Activated B cell treated with CpG ODN at 0.5 μM for 24 hours (primary cell): ENCODE results near the gene SLC37A1. TPM values are rescaled to one million over a fixed set of nuclear protein-coding genes. Genes with fewer than 3 reads are reported as not detected.
A peak's percentile ranks its signal among the peaks of the same experiment; 100 is the strongest.

Experiments
- ATAC-seq: fragments of 200-7000 bp; cut with Tn5 transposase; one replicate; pipeline ENCODE4 v1.10.0; 2021; ENCODE audit warnings: low read depth, mild to moderate bottlenecking, moderate library complexity
- CTCF ChIA-PET: fragments of 350-600 bp; sonication (Branson Sonifier 250); formaldehyde crosslinking; loops from one replicate; lab custom pipeline; 2021; ENCODE audit warnings: antibody characterized with exemption; lab: Charles Lee
- POLR2A ChIA-PET: fragments of 350-600 bp; sonication (Branson Sonifier 250); formaldehyde crosslinking; loops from one replicate; lab custom pipeline; 2021; ENCODE audit warnings: antibody characterized with exemption; lab: Charles Lee
- DNase-seq: peaks from one replicate; pipeline ENCODE4 v3.0.0; 2022
- H3K27ac Mint-ChIP-seq: one replicate; pipeline ENCODE4 v1.8.0; 2020; ENCODE audit warnings: mixed read lengths
- H3K27me3 Mint-ChIP-seq: one replicate; pipeline ENCODE4 v1.8.0; 2021; ENCODE audit warnings: mixed read lengths
- H3K36me3 Mint-ChIP-seq: one replicate; pipeline ENCODE4 v1.8.0; 2021; ENCODE audit warnings: low read depth, mixed read lengths
- H3K4me1 Mint-ChIP-seq: one replicate; pipeline ENCODE4 v1.8.0; 2021; ENCODE audit warnings: mixed read lengths
- H3K4me3 Mint-ChIP-seq: one replicate; pipeline ENCODE4 v1.8.0; 2020; ENCODE audit warnings: mild to moderate bottlenecking, mixed read lengths
- H3K9me3 Mint-ChIP-seq: one replicate; pipeline ENCODE4 v1.8.0; 2020; ENCODE audit warnings: mixed read lengths
- intact Hi-C: fragments of 100-400 bp; cut with micrococcal nuclease; formaldehyde crosslinking; loops from one replicate; pipeline ENCODE4 v1.15.1; 2024
- total RNA-seq: library from RNA; stranded (reverse); gene quantifications from 2 replicates; pipeline ENCODE4 v1.2.3, GENCODE V29; 2022
- TF ChIP-seq, protein P1 (sequence below): fragments of 200-600 bp; IDR thresholded peaks from one replicate; pipeline ENCODE4 v1.8.0; 2022; ENCODE audit warnings: antibody characterized with exemption, mild to moderate bottlenecking

The SLC37A1 gene
- total RNA-seq, 1 donor from 2014 or later, result 47.9 TPM

DNA sequence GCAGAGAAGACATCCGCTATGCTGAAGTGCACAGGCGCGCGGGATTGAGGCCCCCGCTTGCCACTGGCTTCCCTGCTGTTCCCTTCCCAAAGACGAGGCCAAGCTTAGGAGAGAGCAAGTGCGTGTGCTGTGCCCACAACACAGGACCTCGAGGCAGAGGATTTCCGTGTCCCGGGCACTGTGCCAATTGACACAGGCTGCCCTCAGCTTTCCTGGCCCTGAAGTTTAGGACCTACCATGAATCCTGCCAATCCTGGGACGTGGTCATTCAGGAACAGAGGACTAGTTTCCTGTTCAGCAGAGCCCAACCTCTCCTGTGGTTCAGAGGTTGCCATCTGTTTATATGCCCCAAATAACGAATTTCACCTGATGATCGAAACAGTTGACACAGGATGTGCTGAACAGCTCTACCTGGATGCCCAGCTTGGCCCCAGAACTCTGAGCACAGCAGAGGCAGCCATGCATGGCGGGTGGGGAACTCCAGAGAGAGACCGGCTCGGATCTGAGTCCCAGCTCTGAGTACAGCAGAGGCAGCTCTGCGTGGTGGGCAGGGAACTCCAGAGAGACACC is 22.0 kb downstream of the SLC37A1 start:
- POLR2A ChIA-PET, result interaction anchor here (0.9 to 6.6 kb wide), 12 partner anchors 10 to 302 kb away, joined by 3 to 91 read pairs (median 5); partner anchors contain the start of genes RSPH1 and SLC37A1
- peaks cover 69% of the 10 kb centered on the region for H3K4me1 Mint-ChIP-seq
- TF ChIP-seq, protein P1, sequence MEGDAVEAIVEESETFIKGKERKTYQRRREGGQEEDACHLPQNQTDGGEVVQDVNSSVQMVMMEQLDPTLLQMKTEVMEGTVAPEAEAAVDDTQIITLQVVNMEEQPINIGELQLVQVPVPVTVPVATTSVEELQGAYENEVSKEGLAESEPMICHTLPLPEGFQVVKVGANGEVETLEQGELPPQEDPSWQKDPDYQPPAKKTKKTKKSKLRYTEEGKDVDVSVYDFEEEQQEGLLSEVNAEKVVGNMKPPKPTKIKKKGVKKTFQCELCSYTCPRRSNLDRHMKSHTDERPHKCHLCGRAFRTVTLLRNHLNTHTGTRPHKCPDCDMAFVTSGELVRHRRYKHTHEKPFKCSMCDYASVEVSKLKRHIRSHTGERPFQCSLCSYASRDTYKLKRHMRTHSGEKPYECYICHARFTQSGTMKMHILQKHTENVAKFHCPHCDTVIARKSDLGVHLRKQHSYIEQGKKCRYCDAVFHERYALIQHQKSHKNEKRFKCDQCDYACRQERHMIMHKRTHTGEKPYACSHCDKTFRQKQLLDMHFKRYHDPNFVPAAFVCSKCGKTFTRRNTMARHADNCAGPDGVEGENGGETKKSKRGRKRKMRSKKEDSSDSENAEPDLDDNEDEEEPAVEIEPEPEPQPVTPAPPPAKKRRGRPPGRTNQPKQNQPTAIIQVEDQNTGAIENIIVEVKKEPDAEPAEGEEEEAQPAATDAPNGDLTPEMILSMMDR, result no peak
- intact Hi-C loops, result loop anchor here (1.0 to 10.0 kb wide), 9 partner anchors 11 to 531 kb away; partner anchors contain the start of gene RSPH1
- peaks cover 64% of the 10 kb centered on the region for H3K36me3 Mint-ChIP-seq
- no peaks in the 10 kb centered on the region for H3K9me3 Mint-ChIP-seq
- H3K27ac Mint-ChIP-seq, result peak overlapping the region; percentile 90
- CTCF ChIA-PET, result interaction anchor here (0.7 to 5.0 kb wide), 15 partner anchors 8 to 390 kb away, joined by 3 to 39 read pairs (median 6); partner anchors contain the start of gene SLC37A1
- H3K27me3 Mint-ChIP-seq, result no peaks in the 10 kb centered on the region
- H3K4me3 Mint-ChIP-seq, result peak overlapping the region; percentile 83
- DNase-seq, result peak; percentile 69
- peak; percentile 71 for ATAC-seq

DNA sequence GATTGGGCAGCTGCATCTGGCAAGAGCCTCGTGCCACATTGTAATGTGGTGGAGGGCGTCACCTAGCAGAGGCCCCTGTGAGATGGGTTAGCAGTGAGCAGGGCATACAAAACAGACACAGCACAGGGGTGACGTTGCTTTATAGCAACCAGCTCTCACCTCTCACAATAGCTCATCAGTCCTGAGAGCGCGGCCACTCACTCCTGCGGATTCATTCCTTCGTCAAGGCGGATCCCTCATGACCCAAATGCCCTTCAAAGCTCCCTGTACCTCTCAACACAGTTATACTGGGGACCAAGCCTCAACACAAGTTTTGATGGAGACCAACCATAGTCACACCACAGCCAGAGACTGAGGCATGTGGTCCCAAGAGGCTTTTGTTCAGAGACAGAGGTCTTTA is 22.9 kb downstream of the SLC37A1 start:
- intact Hi-C loops, result loop anchor here (1.0 to 10.0 kb wide), 4 partner anchors 121 to 532 kb away; no protein-coding TSS in a partner anchor
- peak overlapping the region; percentile 90 for H3K27ac Mint-ChIP-seq
- peaks cover 64% of the 10 kb centered on the region for H3K36me3 Mint-ChIP-seq
- DNase-seq, result no peak
- TF ChIP-seq, protein P1, result no peak
- ChIA-PET CTCF (interaction anchor here (0.7 to 5.0 kb wide), 16 partner anchors 9 to 391 kb away, joined by 3 to 39 read pairs (median 6); partner anchors contain the start of gene SLC37A1), POLR2A (interaction anchor here (0.6 to 6.6 kb wide), 11 partner anchors 11 to 368 kb away, joined by 3 to 91 read pairs (median 6); partner anchors contain the start of genes RSPH1 and SLC37A1)
- no peaks in the 10 kb centered on the region for H3K27me3 Mint-ChIP-seq
- peaks cover 63% of the 10 kb centered on the region for H3K4me1 Mint-ChIP-seq
- no peak for ATAC-seq
- no peak overlapping the region for H3K4me3 Mint-ChIP-seq
- no peaks in the 10 kb centered on the region for H3K9me3 Mint-ChIP-seq

DNA sequence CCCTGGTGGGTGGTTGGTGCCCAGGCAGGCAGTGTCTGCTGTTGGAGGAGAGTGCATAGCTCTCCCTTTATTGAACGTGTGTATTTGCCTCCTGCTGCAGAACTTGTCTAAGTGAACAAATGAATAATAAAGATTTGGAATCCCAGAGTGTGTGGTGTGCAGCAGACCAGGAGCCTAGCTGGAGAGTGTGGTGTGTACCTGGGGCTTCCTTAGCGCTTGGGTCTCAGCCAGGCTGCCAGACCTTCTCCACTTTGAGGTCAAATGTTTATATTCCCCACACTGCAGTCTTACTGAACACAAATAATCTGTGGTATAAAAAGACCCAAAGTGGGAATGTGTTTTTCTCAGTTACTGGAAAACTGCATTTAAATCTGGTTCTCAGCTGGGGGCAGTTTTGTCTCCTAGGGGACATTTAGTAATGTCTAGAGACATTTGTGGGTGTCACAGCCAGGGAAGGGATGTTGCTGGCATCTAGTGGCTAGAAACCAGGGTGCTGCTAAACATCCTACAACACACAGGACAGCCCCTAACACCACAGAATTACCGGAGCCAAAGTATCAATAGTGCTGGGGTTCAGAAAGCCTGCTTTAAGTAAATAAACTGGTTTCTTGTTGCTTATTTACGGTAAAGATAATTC is 23.6 kb downstream of the SLC37A1 start:
- H3K4me3 Mint-ChIP-seq, result peak overlapping the region; percentile 24
- TF ChIP-seq, protein P1, result no peak
- intact Hi-C loops, result loop anchor here (1.0 to 10.0 kb wide), 6 partner anchors 87 to 532 kb away; no protein-coding TSS in a partner anchor
- CTCF ChIA-PET, result interaction anchor here (0.7 to 5.0 kb wide), 13 partner anchors 9 to 419 kb away, joined by 3 to 39 read pairs (median 8); partner anchors contain the start of gene SLC37A1
- no peak for DNase-seq
- H3K9me3 Mint-ChIP-seq, result no peaks in the 10 kb centered on the region
- no peak for ATAC-seq
- no peaks in the 10 kb centered on the region for H3K27me3 Mint-ChIP-seq
- H3K27ac Mint-ChIP-seq, result peak overlapping the region; percentile 90
- peaks cover 65% of the 10 kb centered on the region for H3K36me3 Mint-ChIP-seq
- POLR2A ChIA-PET, result interaction anchor here (0.6 to 6.6 kb wide), 6 partner anchors 11 to 369 kb away, joined by 3 to 91 read pairs (median 8); partner anchors contain the start of gene SLC37A1
- H3K4me1 Mint-ChIP-seq, result peaks cover 56% of the 10 kb centered on the region

DNA sequence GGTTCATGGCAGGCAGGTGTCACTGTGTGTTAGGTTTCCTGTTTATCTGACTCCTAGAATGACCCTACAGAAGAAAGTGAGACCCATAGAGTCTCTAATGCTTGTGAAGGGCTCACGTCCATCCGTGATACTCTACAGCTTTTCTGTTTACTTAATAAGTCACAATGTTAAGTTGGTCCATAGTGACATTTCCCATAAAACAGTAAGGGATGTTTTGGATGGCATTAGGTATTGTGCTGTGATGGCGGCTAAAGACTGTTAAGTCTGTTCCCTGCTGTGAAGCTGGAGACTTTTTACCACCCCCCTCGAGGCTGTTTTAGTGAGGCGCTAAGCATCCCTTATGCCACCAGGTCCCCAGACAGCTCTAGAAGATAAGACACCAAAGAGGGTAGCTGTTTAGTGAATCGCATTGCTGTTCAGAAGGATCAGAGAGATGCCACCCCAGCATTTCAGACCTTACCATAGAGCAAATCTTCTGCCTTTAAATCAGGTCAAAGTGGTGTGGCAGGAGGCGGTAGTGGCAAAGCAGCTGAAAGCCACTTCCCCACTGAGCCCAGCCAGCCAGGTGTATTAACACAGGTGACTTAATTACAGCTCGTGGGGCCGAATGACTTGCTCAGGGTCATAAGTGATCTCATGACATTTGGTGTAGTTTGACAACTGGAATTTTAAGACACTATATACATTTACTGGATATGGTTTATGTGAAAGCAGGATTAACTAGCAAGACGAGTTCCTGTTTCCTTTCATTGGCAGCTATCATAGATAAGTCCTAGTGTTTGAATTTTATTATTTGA is 25.0 kb downstream of the SLC37A1 start:
- POLR2A ChIA-PET, result no interaction called here
- Mint-ChIP-seq H3K27me3 (no peaks in the 10 kb centered on the region), H3K27ac (no peak overlapping the region), H3K9me3 (no peaks in the 10 kb centered on the region), H3K4me1 (peaks cover 42% of the 10 kb centered on the region), H3K4me3 (no peak overlapping the region), H3K36me3 (peaks cover 73% of the 10 kb centered on the region)
- DNase-seq (no peak), ATAC-seq (no peak)
- TF ChIP-seq, protein P1, result no peak
- CTCF ChIA-PET, result interaction anchor here (0.6 to 5.0 kb wide), 6 partner anchors 78 to 407 kb away, joined by 3 to 39 read pairs (median 12); no protein-coding TSS in a partner anchor
- intact Hi-C loops, result loop anchor here (5.0 to 10.0 kb wide), 2 partner anchors 311 to 534 kb away; no protein-coding TSS in a partner anchor
